Uterus (tissue), 4 donors: ENCODE measurements around the gene GRM1. TPM values are rescaled to one million over a fixed set of nuclear protein-coding genes. Genes with fewer than 3 reads are reported as not detected.
"Not testable (repeated sequence)": the region's sequence is repeated elsewhere in the genome, so short reads cannot be mapped to it uniquely, and the experiment has no call there.

ENCODE experiments used
- DNase-seq, 2 donors: peaks; one replicate each; pipeline ENCODE4 v3.0.0-alpha.2; 2019 to 2020
- H3K27ac ChIP-seq, 2 donors: fragments of 200-600 bp; sonication (generic); 1 replicate in 1 of 2; 2 replicates in 1 of 2; pipeline ENCODE4 v1.5.1; 2016 to 2018
- H3K27me3 ChIP-seq, 2 donors: fragments of 200-600 bp; sonication (generic); one replicate each; pipeline ENCODE4 v1.5.1; 2018 to 2019; ENCODE audit warnings: control low read depth in 1 of 2
- H3K36me3 ChIP-seq, 2 donors: fragments of 200-600 bp; sonication (generic); one replicate each; pipeline ENCODE4 v1.5.1; 2019; ENCODE audit warnings: control low read depth in 1 of 2
- H3K4me1 ChIP-seq, 2 donors: fragments of 200-600 bp; sonication (generic); one replicate each; pipeline ENCODE4 v1.5.1; 2018 to 2019; ENCODE audit warnings: control low read depth in 1 of 2
- H3K4me3 ChIP-seq, 2 donors: fragments of 200-600 bp; sonication (generic); 1 replicate in 1 of 2; 2 replicates in 1 of 2; pipeline ENCODE4 v1.5.1; 2018 to 2019; ENCODE audit warnings: mild to moderate bottlenecking in 1 of 2
- H3K9me3 ChIP-seq, 2 donors: fragments of 200-600 bp; sonication (generic); one replicate each; pipeline ENCODE4 v1.5.1; 2019; ENCODE audit warnings: control low read depth in 1 of 2
- CTCF ChIP-seq, 4 experiments: fragments of 200-600 bp in 2 of 4; fragments of 450-650 bp in 2 of 4; sonication (generic) in 2 of 4; IDR thresholded peaks; one replicate each; pipeline ENCODE4 v1.5.1; 2016 to 2019; ENCODE audit warnings: antibody characterized with exemption in 4 of 4, mild to moderate bottlenecking in 2 of 4, moderate library complexity in 1 of 4
- POLR2A ChIP-seq, 2 donors: fragments of 450-650 bp; IDR thresholded peaks; one replicate each; pipeline ENCODE4 v1.6.1; 2016; ENCODE audit warnings: antibody characterized with exemption in 2 of 2, mild to moderate bottlenecking in 1 of 2, moderate library complexity in 1 of 2
- intact Hi-C: fragments of 100-400 bp; cut with DNase I; formaldehyde crosslinking; loops from one replicate; pipeline ENCODE4 v1.15.1; 2023; ENCODE audit warnings: low total_unique reads
- total RNA-seq, 4 donors: library from RNA; depleted of rRNA in 3 of 4; stranded (reverse); fragments of >200 nt in 3 of 4; gene quantifications; one replicate each; pipeline versions ENCODE4 v1.1.0 to v1.2.4, GENCODE V29; 2014 to 2023
- donor health status: DM: yes; HTN: yes; CAD: no.

The GRM1 gene
- total RNA-seq, 4 donors from 2014 or later = 0.07 to 0.12 TPM; not detected in 2

- no peak overlapping the region for H3K4me3 ChIP-seq
- H3K9me3 ChIP-seq = no peaks in the 10 kb centered on the region
- DNase-seq = no peak
- no peak overlapping the region for H3K27ac ChIP-seq
- H3K27me3 ChIP-seq = no peaks in the 10 kb centered on the region
- intact Hi-C loops = no loop called here
- no peaks in the 10 kb centered on the region for H3K36me3 ChIP-seq
- TF ChIP-seq CTCF (IDR thresholded peaks at IDR 0.05) = no peak
- TF ChIP-seq POLR2A (IDR thresholded peaks at IDR 0.05) = no peak
- no peaks in the 10 kb centered on the region for H3K4me1 ChIP-seq
These were observed 196.1 kb downstream of the GRM1 start for GRCh38 chr6:146224988-146225387.

DNA sequence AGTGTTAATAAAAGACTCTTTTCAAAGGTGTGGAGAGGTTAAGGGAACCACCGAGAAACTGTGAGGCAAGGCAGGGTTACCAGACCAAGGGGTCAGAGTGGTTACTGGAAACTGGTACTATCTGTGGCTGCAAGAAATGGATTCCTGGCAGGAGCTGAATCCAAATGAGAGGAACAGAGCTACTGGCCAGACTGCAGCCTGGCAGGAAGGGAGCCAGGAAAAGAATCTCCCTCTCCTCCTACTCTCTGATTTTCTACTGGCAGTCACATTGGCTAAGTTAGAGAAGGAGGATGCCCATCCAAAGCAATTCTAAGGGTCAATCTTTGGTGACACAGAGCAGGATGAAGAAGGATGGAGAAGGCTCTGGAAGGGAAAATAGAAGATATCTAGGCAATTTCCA, 211.5 kb downstream of the GRM1 start:
- Histone ChIP-seq H3K36me3 (no peaks in the 10 kb centered on the region), H3K27ac (no peak overlapping the region), H3K27me3 (no peaks in the 10 kb centered on the region), H3K4me1 (no peaks in the 10 kb centered on the region), H3K4me3 (no peak overlapping the region), H3K9me3 (no peaks in the 10 kb centered on the region)
- DNase-seq = no peak
- TF ChIP-seq POLR2A (IDR thresholded peaks at IDR 0.05) = no peak
- intact Hi-C loops = no loop called here

- TF ChIP-seq CTCF (IDR thresholded peaks at IDR 0.05) (no peak), POLR2A (IDR thresholded peaks at IDR 0.05) (no peak)
These were observed 211.9 kb downstream of the GRM1 start for GRCh38 chr6:146240807-146241206.

DNA sequence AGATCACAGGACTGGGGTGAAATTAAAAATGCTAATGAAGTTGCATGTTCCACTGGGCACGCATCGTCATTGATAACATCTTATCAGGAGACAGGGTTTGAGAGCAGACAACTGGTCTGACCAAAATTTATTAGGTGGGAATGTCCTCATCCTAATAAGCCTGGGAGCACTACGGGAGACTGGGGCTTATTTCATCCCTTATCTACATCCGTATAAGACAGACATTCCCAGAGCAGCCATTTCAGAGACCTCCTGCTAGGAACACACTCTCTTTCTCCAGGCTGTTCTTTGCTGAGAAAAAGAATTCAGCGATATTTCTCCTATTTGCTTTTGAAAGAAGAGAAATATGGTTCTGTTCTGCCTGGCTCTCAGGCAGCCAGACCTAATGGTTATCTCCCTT, 214.8 kb downstream of the GRM1 start:
- intact Hi-C loops, H3K4me3 ChIP-seq, H3K9me3 ChIP-seq, H3K27me3 ChIP-seq, H3K4me1 ChIP-seq, H3K27ac ChIP-seq, H3K36me3 ChIP-seq, DNase-seq: not testable (repeated sequence)

More at GRCh38 chr6:146240807-146241206, 211.9 kb downstream of the GRM1 start:
- Histone ChIP-seq H3K27ac (no peak overlapping the region), H3K36me3 (no peaks in the 10 kb centered on the region), H3K4me3 (no peak overlapping the region), H3K9me3 (no peaks in the 10 kb centered on the region), H3K4me1 (no peaks in the 10 kb centered on the region), H3K27me3 (no peaks in the 10 kb centered on the region)
- DNase-seq = no peak
- intact Hi-C loops = no loop called here

GRCh38 chr6:146244630-146245143, 215.8 kb downstream of the GRM1 start:
- no peak overlapping the region for H3K4me3 ChIP-seq
- no peak overlapping the region for H3K27ac ChIP-seq
- H3K9me3 ChIP-seq = no peaks in the 10 kb centered on the region
- no peaks in the 10 kb centered on the region for H3K36me3 ChIP-seq
- H3K4me1 ChIP-seq = no peaks in the 10 kb centered on the region
- no peak for DNase-seq
- intact Hi-C loops = no loop called here
- TF ChIP-seq POLR2A (IDR thresholded peaks at IDR 0.05) = no peak
- TF ChIP-seq CTCF (IDR thresholded peaks at IDR 0.05) = no peak
- H3K27me3 ChIP-seq = no peaks in the 10 kb centered on the region

GRCh38 chr6:146246028-146246427, 217.2 kb downstream of the GRM1 start:
- TF ChIP-seq CTCF (IDR thresholded peaks at IDR 0.05) (no peak), POLR2A (IDR thresholded peaks at IDR 0.05) (no peak)
- H3K4me3 ChIP-seq = no peak overlapping the region
- no peaks in the 10 kb centered on the region for H3K36me3 ChIP-seq
- no peak overlapping the region for H3K27ac ChIP-seq
- DNase-seq = no peak
- H3K4me1 ChIP-seq = no peaks in the 10 kb centered on the region
- intact Hi-C loops = no loop called here
- no peaks in the 10 kb centered on the region for H3K9me3 ChIP-seq
- no peaks in the 10 kb centered on the region for H3K27me3 ChIP-seq
